Esophagus (tissue), 2 donors: ENCODE measurements around the gene SLC9A6. TPM values are rescaled to one million over a fixed set of nuclear protein-coding genes. Genes with fewer than 3 reads are reported as not detected.
A peak's percentile ranks its signal among the peaks of the same experiment; 100 is the strongest.

Experiments used
- H3K27ac ChIP-seq, 2 donors: one replicate each; pipeline ENCODE4 v1.5.1; 2013; ENCODE audit warnings: low read depth in 2 of 2, mild to moderate bottlenecking in 2 of 2, inconsistent platforms in 1 of 2, low read length in 1 of 2, moderate library complexity in 1 of 2
- H3K27me3 ChIP-seq, 2 donors: one replicate each; pipeline ENCODE4 v1.6.1; 2013; ENCODE audit warnings: low read length in 2 of 2, control low read depth in 1 of 2, mild to moderate bottlenecking in 1 of 2; ENCODE audit not compliant: insufficient read depth in 2 of 2, control insufficient read depth in 1 of 2
- H3K36me3 ChIP-seq, 2 donors: one replicate each; pipeline ENCODE4 v1.6.1; 2013; ENCODE audit warnings: low read length in 1 of 2; ENCODE audit not compliant: control insufficient read depth in 2 of 2, insufficient read depth in 2 of 2
- H3K4me1 ChIP-seq, 2 donors: one replicate each; pipeline ENCODE4 v1.6.1; 2013; ENCODE audit warnings: low read length in 1 of 2; ENCODE audit not compliant: control insufficient read depth in 2 of 2, insufficient read depth in 2 of 2
- H3K4me3 ChIP-seq, 2 donors: one replicate each; pipeline ENCODE4 v1.5.1; 2013; ENCODE audit warnings: low read length in 2 of 2, mild to moderate bottlenecking in 2 of 2, low read depth in 1 of 2, moderate library complexity in 1 of 2
- H3K9me3 ChIP-seq, 2 donors: one replicate each; pipeline ENCODE4 v1.6.1; 2013; ENCODE audit warnings: mild to moderate bottlenecking in 2 of 2, low read depth in 1 of 2, low read length in 1 of 2, moderate library complexity in 1 of 2; ENCODE audit not compliant: control insufficient read depth in 2 of 2, insufficient read depth in 1 of 2
- WGBS, 2 donors: extraction: QIAGEN DNeasy Blood & Tissue Kit; methylation state at CpG; one replicate each; pipeline ENCODE4 v1.1.7; 2013; 5-methylcytosine and 5-hydroxymethylcytosine counted together
- polyA plus RNA-seq, 2 donors: library from polyadenylated mRNA; stranded (reverse); fragments of 200-250 nt; gene quantifications; one replicate each; pipeline ENCODE4 v1.2.3, GENCODE V29; 2013
- donor health status: healthy with polysubstance abuse.
- donor health status: Bipolar disorder and iron deficiency.

Gene SLC9A6
- polyA plus RNA-seq, 2 donors: 6.6 to 7.2 TPM

DNA sequence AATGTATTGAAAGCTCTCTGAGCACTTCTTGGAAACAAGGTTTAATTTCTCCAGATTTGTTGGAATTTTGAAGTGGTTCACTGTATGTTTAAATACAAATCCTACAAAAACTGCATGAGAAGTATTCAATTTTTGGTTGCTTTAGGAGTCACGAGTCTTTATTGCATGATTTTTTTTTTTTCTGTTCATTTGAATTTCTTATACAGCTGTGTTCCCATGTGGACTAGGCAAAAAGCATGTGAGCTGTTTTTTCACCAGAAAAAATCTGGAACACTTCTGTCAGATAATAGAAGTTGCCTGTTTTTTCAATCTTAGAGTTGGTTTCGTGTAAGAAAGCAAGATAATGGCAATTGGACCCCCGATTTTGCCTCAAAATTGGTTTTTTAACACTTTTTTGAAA is 66.4 kb downstream of the SLC9A6 start:
- Histone ChIP-seq H3K4me3 (no peak overlapping the region), H3K27ac (no peak overlapping the region), H3K9me3 (no peaks in the 10 kb centered on the region), H3K27me3 (peaks cover 0 to 3% of the 10 kb centered on the region in 2 donors), H3K36me3 (no peaks in the 10 kb centered on the region), H3K4me1 (peaks cover 0 to 4% of the 10 kb centered on the region in 2 donors)
- 56 to 75% methylated on average over 3 of the region's 3 CpGs for WGBS, 2 donors

DNA sequence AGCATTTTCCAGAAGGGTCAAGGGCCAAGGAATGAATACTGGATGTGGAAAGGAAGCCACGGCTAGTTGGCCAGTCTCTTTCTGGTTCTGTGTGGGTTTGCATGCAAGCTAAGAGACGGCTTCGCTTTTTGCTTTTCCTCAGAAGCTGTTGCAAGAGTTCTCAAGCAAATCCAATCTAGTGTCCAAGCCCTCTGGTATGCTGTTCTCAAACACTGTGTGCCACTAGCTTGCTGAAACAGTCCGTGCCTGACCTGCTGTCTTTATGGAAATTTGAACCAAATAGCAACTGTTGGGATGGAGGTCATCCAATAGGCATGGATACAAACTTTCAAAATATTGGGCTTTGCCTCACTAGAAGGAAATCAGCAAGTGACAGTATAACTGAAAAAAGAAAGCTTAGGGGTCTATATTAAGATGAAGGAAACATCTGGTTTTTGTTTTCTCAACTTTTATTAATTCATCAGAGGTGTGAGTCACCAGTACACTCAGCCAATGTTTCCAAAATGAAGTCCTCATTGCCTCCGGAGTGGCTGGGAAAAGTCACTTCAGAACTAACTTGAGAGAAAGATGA is 70.5 kb downstream of the SLC9A6 start:
- Histone ChIP-seq H3K4me1 (no peaks in the 10 kb centered on the region), H3K36me3 (no peaks in the 10 kb centered on the region), H3K9me3 (no peaks in the 10 kb centered on the region), H3K27me3 (peaks cover 0 to 3% of the 10 kb centered on the region in 2 donors), H3K27ac (peak overlapping the region in 1 of 2 donors; percentile 21), H3K4me3 (no peak overlapping the region)
- 52 to 63% methylated on average over 5 of the region's 5 CpGs for WGBS, 2 donors

DNA sequence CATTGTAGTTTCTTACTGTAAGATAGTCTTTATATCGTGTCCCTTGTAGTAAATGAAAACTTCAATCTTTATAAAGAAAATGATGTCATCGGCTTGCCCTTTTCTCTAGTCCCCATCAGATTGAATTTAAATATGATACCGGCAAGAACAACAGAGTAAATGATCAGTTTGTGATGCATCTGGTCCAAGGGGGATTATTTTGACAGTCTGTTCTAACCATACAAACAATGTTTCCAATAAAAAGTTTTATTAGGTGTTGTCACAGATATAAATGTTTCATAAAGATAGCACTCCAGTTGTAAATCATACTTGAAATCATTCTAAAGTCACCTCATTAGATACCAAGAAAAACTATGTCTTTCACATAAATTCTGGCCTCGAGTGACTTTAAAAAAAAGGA is 72.3 kb downstream of the SLC9A6 start:
- H3K9me3 ChIP-seq: no peaks in the 10 kb centered on the region
- no peaks in the 10 kb centered on the region for H3K4me1 ChIP-seq
- H3K4me3 ChIP-seq: no peak overlapping the region
- H3K36me3 ChIP-seq: no peaks in the 10 kb centered on the region
- WGBS, 2 donors: 69 to 73% methylated on average over 4 of the region's 4 CpGs
- H3K27ac ChIP-seq: no peak overlapping the region
- H3K27me3 ChIP-seq: peaks cover 0 to 2% of the 10 kb centered on the region in 2 donors

DNA sequence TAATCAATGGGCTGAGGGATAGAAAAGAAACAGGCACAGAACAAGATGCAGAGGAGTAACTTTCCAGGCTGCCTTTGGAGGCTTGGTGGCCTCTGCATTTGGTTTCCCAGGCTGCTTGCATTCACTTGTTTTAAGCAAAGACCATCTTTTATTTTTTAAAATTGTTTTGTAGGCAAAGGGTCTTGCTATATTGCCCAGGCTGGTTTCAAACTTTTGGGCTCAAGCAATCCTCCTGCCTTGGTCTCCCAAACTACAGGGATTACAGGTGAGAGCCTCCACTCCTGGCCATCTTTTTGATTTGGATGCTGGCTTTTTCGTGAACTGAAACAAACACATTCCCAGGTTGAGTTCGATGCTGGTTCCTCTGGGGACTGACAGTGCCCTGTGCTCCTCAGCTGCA is 74.1 kb downstream of the SLC9A6 start:
- Histone ChIP-seq H3K4me1 (no peaks in the 10 kb centered on the region), H3K9me3 (no peaks in the 10 kb centered on the region), H3K4me3 (no peak overlapping the region), H3K36me3 (no peaks in the 10 kb centered on the region), H3K27me3 (peaks cover 0 to 8% of the 10 kb centered on the region in 2 donors), H3K27ac (peak overlapping the region in 1 of 2 donors; percentile 2)
- 79 to 81% methylated on average over 2 of the region's 2 CpGs for WGBS, 2 donors

DNA sequence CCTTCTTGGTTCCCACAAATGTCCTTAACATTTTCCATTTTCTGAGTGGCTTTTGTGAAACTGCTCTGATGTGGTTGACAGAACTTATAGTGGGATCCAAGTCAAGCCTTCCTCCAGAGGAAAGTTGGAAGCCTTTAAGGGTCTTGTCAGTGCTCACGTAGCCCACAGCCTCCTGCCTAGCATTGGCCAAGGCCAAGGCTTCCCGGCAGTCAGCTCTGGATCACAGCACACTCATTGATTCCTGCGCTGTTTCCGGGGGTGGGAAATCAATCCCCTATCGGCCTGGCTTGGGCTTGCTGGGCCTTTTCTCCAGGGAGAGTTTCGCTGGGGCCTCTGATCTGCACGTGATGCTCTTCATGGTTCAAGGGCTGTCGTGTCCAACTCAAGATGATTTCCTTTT is 76.1 kb downstream of the SLC9A6 start:
- H3K27me3 ChIP-seq: peaks cover 0 to 8% of the 10 kb centered on the region in 2 donors
- WGBS, 2 donors: 74 to 83% methylated on average over 8 of the region's 8 CpGs
- no peak overlapping the region for H3K27ac ChIP-seq
- no peaks in the 10 kb centered on the region for H3K4me1 ChIP-seq
- H3K9me3 ChIP-seq: no peaks in the 10 kb centered on the region
- H3K36me3 ChIP-seq: no peaks in the 10 kb centered on the region
- no peak overlapping the region for H3K4me3 ChIP-seq

DNA sequence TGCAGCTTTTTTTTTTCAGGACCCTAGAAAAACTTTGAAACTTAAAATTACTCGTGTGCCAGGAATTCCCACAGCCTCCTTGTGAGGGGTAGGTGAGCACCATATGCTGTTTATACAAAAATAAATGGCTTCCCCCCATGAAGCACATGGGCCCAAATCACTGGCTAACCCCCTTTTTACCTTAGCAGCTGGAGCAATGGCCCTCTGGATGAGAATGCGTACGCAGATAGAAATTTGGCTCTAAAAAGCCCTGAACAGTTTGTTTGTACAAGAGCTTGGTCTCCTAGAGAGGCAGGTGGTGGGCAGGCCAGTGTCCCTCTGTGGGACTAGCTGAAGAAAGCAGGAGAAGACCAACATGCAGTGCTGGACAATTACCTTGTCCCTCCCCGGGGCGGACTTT is 76.5 kb downstream of the SLC9A6 start:
- Histone ChIP-seq H3K27me3 (peaks cover 0 to 8% of the 10 kb centered on the region in 2 donors), H3K36me3 (no peaks in the 10 kb centered on the region)

DNA sequence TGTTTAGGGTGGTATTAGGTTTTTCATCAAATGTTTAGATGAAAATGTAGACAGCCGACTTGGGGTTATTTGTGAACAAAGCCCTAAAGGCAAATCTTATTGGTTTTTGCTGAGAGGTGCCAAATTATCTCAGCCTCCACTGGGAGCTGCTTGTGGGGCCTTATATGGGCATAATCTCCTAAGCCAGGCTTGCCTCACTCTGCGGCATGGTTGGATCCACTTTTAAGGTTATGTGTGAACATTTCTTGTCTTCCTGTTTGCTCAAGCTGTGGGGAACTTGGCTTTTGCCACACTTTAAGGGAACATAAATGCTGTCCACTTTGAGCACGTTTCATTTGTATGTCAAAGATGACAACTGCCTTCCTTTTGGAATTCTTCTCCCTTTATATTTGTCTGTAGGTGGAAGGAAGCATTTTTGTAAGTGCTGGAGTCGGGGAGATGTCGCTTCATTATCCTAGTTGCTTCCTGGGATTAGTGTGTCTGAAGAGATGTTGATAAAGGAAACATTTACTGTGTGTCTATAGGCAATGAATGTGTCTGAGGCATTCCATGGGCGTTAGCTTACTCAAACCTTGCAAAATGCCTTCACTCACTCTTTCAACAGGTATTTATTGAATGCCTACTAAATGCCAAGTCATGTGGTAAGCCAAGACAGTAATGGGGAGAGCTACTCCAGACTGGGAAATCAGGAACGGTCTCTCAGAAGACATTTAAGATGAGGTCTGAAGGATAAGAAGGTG is 78.3 kb downstream of the SLC9A6 start:
- Histone ChIP-seq H3K27me3 (peaks cover 0 to 8% of the 10 kb centered on the region in 2 donors), H3K4me3 (no peak overlapping the region), H3K36me3 (no peaks in the 10 kb centered on the region), H3K9me3 (no peaks in the 10 kb centered on the region), H3K4me1 (no peaks in the 10 kb centered on the region), H3K27ac (peak overlapping the region; percentile 47 to 71)
- 48 to 53% methylated on average over 7 of the region's 7 CpGs for WGBS, 2 donors

More for the DNA sequence above, 76.5 kb downstream of the SLC9A6 start:
- Histone ChIP-seq H3K27ac (no peak overlapping the region), H3K9me3 (no peaks in the 10 kb centered on the region), H3K4me3 (no peak overlapping the region), H3K4me1 (no peaks in the 10 kb centered on the region)
- 82 to 88% methylated on average over 5 of the region's 5 CpGs for WGBS, 2 donors

DNA sequence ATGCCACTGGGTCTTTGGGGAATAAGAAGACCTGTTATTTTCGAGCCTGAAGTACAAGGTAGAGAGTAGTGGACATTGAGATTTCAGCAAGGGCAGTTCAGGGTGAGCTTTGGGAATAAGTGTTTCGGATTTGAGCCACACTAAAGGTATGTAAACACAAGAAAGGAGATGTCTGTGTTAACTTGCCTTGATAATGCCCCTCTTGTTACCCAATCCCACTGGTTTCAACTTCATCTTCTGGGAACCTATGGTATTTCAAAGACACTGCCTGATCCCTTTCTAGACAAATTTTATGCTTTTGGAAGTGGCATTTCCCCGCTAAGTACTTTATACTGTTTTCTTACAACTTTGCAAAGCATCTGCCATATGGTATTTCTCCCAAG is 79.4 kb downstream of the SLC9A6 start:
- Histone ChIP-seq H3K27me3 (peaks cover 0 to 8% of the 10 kb centered on the region in 2 donors), H3K27ac (peak overlapping the region in 1 of 2 donors; percentile 71), H3K4me1 (no peaks in the 10 kb centered on the region), H3K9me3 (no peaks in the 10 kb centered on the region), H3K4me3 (no peak overlapping the region), H3K36me3 (no peaks in the 10 kb centered on the region)
- WGBS, 2 donors: 51 to 74% methylated on average over 3 of the region's 3 CpGs

DNA sequence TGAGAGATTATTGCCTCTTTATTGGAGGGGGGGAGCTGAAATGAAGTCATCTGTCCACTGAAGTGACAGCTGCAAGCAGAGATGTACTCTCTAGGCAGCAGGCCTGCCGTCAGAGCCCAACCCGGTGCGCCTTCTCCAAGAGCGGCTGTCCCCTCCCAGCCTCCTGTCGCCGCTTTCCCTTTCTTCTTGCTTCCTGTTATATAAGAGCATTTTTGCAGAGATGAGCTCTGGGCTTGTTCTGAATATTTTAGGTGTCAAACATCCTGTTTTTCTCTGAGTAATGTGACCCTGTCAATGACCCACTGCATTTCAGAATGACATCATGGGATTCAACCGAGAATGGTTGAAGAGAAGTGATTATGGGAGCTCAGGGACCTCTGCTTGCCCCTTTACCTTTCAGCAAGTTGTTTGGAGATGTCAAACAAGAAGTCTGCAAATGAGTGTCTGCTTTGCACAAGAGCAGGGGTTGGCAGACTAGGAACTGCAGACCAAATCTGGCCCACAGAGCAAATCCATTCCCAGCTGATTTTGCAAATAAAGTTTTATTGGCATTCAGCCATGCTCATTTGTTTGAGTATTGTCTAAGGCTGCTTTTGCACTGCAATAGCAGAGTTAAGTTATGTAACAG is 79.9 kb downstream of the SLC9A6 start:
- H3K4me1 ChIP-seq: no peaks in the 10 kb centered on the region
- peak overlapping the region in 1 of 2 donors; percentile 71 for H3K27ac ChIP-seq
- 41 to 54% methylated on average over 7 of the region's 7 CpGs for WGBS, 2 donors
- no peak overlapping the region for H3K4me3 ChIP-seq
- no peaks in the 10 kb centered on the region for H3K36me3 ChIP-seq
- H3K27me3 ChIP-seq: peaks cover 0 to 8% of the 10 kb centered on the region in 2 donors
- no peaks in the 10 kb centered on the region for H3K9me3 ChIP-seq
